A549 (cell line): Measurements from ENCODE around the gene CYP1A2. TPM values are rescaled to one million over a fixed set of nuclear protein-coding genes. Genes with fewer than 3 reads are reported as not detected.
A peak's percentile ranks its signal among the peaks of the same experiment; 100 is the strongest.

Experiments
- ATAC-seq, 2 experiments: fragments of 200-7000 bp in 1 of 2; fragments of >200 bp in 1 of 2; cut with Nextera tagmentation in 1 of 2; cut with Tn5 transposase in 1 of 2; 3 replicates each; pipeline versions ENCODE4 v1.8.0 to v1.9.1; 2018 to 2020; ENCODE audit warnings: mild to moderate bottlenecking in 1 of 2, moderate library complexity in 1 of 2
- CTCF ChIA-PET: fragments of 300-600 bp; sonication (Branson Sonifier 250); formaldehyde crosslinking; extraction: SDS; loops from one replicate; lab custom pipeline; 2021; ENCODE audit warnings: antibody characterized with exemption, inconsistent platforms; lab: Yijun Ruan, JAX
- POLR2A ChIA-PET: fragments of 350-600 bp; formaldehyde crosslinking; extraction: SDS; loops from one replicate; lab custom pipeline; 2021; ENCODE audit warnings: antibody characterized with exemption, inconsistent platforms; lab: Yijun Ruan, JAX
- DNase-seq, 2 experiments: peaks; one replicate each; pipeline versions ENCODE4 v3.0.0 to v3.0.0-alpha.2; 2011 to 2016; ENCODE audit warnings: low read depth in 1 of 2, low spot score in 1 of 2
- FAIRE-seq: peaks from 2 replicates; lab custom pipeline; 2011; peaks lifted over from hg19 to GRCh38; lab: Jason Lieb, UNC
- H3K27ac ChIP-seq, 2 experiments: fragments of >200 bp; sonication (Bioruptor Twin); formaldehyde crosslinking; 3 replicates each; pipeline ENCODE4 v1.5.1; 2016 to 2017
- H3K4me1 ChIP-seq: fragments of >200 bp; sonication (Bioruptor Twin); formaldehyde crosslinking; 3 replicates; pipeline ENCODE4 v1.6.1; 2016
- H3K4me2 ChIP-seq: fragments of >200 bp; sonication (Bioruptor Twin); formaldehyde crosslinking; 3 replicates; pipeline ENCODE4 v1.6.1; 2016
- H3K4me3 ChIP-seq: fragments of >200 bp; sonication (Bioruptor Twin); formaldehyde crosslinking; 3 replicates; pipeline ENCODE4 v1.5.1; 2016
- H3K9me3 ChIP-seq: fragments of >200 bp; sonication (Bioruptor Twin); formaldehyde crosslinking; 3 replicates; pipeline ENCODE4 v1.6.1; 2016
- CBX2 ChIP-seq: fragments of 200-600 bp; sonication (generic); IDR thresholded peaks from 2 replicates; pipeline ENCODE4 v1.6.1; 2016; ENCODE audit warnings: low read depth, mild to moderate bottlenecking, borderline replicate concordance
- CHD2 ChIP-seq: fragments of 150-350 bp; IDR thresholded peaks from 2 replicates; pipeline ENCODE4 v1.6.1; 2014; ENCODE audit warnings: low read length; ENCODE audit not compliant: partially characterized antibody
- CTCF ChIP-seq: fragments of >200 bp; sonication (Bioruptor Twin); formaldehyde crosslinking; IDR thresholded peaks from 3 replicates; pipeline ENCODE4 v1.5.1; 2016
- ESRRA ChIP-seq: fragments of 150-350 bp; IDR thresholded peaks from 2 replicates; pipeline ENCODE4 v1.6.1; 2014; ENCODE audit warnings: mild to moderate bottlenecking, low read length, borderline replicate concordance
- FOSL2 ChIP-seq, 2 experiments: fragments of 450-650 bp in 1 of 2; fragments of >200 bp in 1 of 2; sonication (Bioruptor Twin) in 1 of 2; formaldehyde crosslinking; IDR thresholded peaks; 2 replicates each; pipeline versions ENCODE4 v1.5.0 to v1.6.1; 2016 to 2020; ENCODE audit warnings: mild to moderate bottlenecking in 1 of 2, moderate library complexity in 1 of 2
- GATA3 ChIP-seq: IDR thresholded peaks from 2 replicates; pipeline ENCODE4 v1.6.1; 2012; ENCODE audit warnings: borderline replicate concordance
- HEYL ChIP-seq: fragments of 250-450 bp; sonication (Bioruptor Pico); IDR thresholded peaks from 2 replicates; pipeline ENCODE4 v1.8.0; 2021; ENCODE audit warnings: mild to moderate bottlenecking, moderate library complexity
- HOXA7 ChIP-seq: fragments of 250-450 bp; sonication (Bioruptor Pico); IDR thresholded peaks from 2 replicates; pipeline ENCODE4 v1.5.0; 2020; ENCODE audit warnings: mild to moderate bottlenecking, moderate library complexity
- JUN ChIP-seq, 2 experiments: fragments of >200 bp; sonication (Bioruptor Twin); formaldehyde crosslinking; IDR thresholded peaks; 2 replicates in 1 of 2; 3 replicates in 1 of 2; pipeline ENCODE4 v1.6.1; 2016 to 2017
- JUNB ChIP-seq: fragments of >200 bp; sonication (Bioruptor Twin); formaldehyde crosslinking; IDR thresholded peaks from 2 replicates; pipeline ENCODE4 v1.6.1; 2016
- KDM5A ChIP-seq: fragments of 200-600 bp; sonication (generic); IDR thresholded peaks from 2 replicates; pipeline ENCODE4 v1.6.1; 2016; ENCODE audit warnings: antibody characterized with exemption, mild to moderate bottlenecking
- MAFK ChIP-seq: fragments of 450-650 bp; IDR thresholded peaks from 2 replicates; pipeline ENCODE4 v1.6.1; 2014; ENCODE audit not compliant: partially characterized antibody
- MAZ ChIP-seq: fragments of 150-350 bp; IDR thresholded peaks from 2 replicates; pipeline ENCODE4 v1.6.1; 2014; ENCODE audit warnings: antibody characterized with exemption, low read depth, low read length, borderline replicate concordance
- NFE2L2 ChIP-seq: fragments of 150-350 bp; conservative IDR thresholded peaks from 2 replicates; pipeline ENCODE4 v1.6.1; 2014; ENCODE audit warnings: low read length
- NPAS2 ChIP-seq: fragments of 250-450 bp; sonication (Bioruptor Pico); IDR thresholded peaks from 2 replicates; pipeline ENCODE4 v1.8.0; 2022; ENCODE audit warnings: mild to moderate bottlenecking, moderate library complexity, borderline replicate concordance
- PHF8 ChIP-seq: fragments of 200-600 bp; sonication (generic); IDR thresholded peaks from 2 replicates; pipeline ENCODE4 v1.6.1; 2016; ENCODE audit warnings: low read depth, mild to moderate bottlenecking, antibody characterized with exemption, moderate library complexity, borderline replicate concordance
- POLR2A ChIP-seq: IDR thresholded peaks from 2 replicates; pipeline ENCODE4 v1.6.1; 2012; ENCODE audit warnings: mild to moderate bottlenecking, low read length
- RAD21 ChIP-seq, 2 experiments: fragments of >200 bp in 1 of 2; sonication (Bioruptor Twin) in 1 of 2; formaldehyde crosslinking in 1 of 2; IDR thresholded peaks in 1 of 2; conservative IDR thresholded peaks in 1 of 2; 2 replicates in 1 of 2; 3 replicates in 1 of 2; pipeline ENCODE4 v1.6.1; 2012 to 2018; ENCODE audit warnings: inconsistent platforms in 1 of 2
- RARB ChIP-seq: fragments of 250-450 bp; sonication (Bioruptor Pico); IDR thresholded peaks from 2 replicates; pipeline ENCODE4 v1.8.0; 2021; ENCODE audit warnings: mild to moderate bottlenecking, moderate library complexity
- SMC3 ChIP-seq: fragments of >200 bp; sonication (Bioruptor Twin); formaldehyde crosslinking; IDR thresholded peaks from 3 replicates; pipeline ENCODE4 v1.6.1; 2018; ENCODE audit warnings: inconsistent platforms
- TP53 ChIP-seq: fragments of 250-450 bp; sonication (Bioruptor Pico); IDR thresholded peaks from 2 replicates; pipeline ENCODE4 v1.5.0; 2021; ENCODE audit warnings: mild to moderate bottlenecking, moderate library complexity
- ZC3H11A ChIP-seq: fragments of 450-650 bp; IDR thresholded peaks from 2 replicates; pipeline ENCODE4 v1.6.1; 2014; ENCODE audit warnings: antibody characterized with exemption, mild to moderate bottlenecking
- ZNF302 ChIP-seq: fragments of 250-450 bp; sonication (Bioruptor Pico); IDR thresholded peaks from 2 replicates; pipeline ENCODE4 v1.9.0; 2021; ENCODE audit warnings: inconsistent platforms, mild to moderate bottlenecking, moderate library complexity
- WGBS: methylation state at CpG from one replicate; pipeline ENCODE4 v1.1.6; 2017; ENCODE audit errors: missing lambda C conversion rate; 5-methylcytosine and 5-hydroxymethylcytosine counted together
- polyA plus RNA-seq, 4 experiments: library from polyadenylated mRNA; depleted of rRNA in 3 of 4; stranded (reverse); fragments of >200 nt; fragmentation: RNase III in 1 of 4; extraction: RNeasy Plus Mini Kit Qiagen cat#74134 plus additional on column Dnase treatment in 1 of 4; gene quantifications; 2 replicates in 3 of 4; 3 replicates in 1 of 4; pipeline ENCODE4 v1.2.3, GENCODE V29; 2011 to 2017
- TF ChIP-seq, protein P1 (sequence below): fragments of >200 bp; sonication (Bioruptor Twin); formaldehyde crosslinking; IDR thresholded peaks from 3 replicates; pipeline ENCODE4 v1.6.1; 2016

Gene CYP1A2
- polyA plus RNA-seq, 2 of the 4 experiments (the other 2 are of a cell fraction), result not detected

DNA sequence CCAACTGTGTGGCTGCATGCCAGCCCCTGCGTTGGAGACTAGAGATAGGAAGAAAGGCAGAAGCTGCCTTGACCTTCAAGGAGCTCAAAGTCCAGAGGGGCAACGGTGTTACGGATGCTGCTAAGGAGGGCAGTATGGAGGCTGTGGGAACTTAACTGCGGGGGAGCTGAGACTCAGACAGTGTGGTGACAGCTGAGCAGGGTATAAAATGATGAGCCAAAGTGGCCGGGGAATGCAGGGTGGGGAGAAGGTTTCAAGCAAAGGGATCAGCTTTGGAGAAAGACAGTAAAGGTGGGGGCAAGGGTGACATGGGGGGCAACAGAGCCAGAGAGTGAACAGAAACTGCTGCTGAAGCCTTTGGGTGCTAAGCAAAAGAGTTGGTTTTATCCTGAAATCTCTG lies 6.2 kb upstream of the CYP1A2 start:
- DNase-seq, result no peak
- Histone ChIP-seq H3K4me2 (no peak overlapping the region), H3K27ac (no peak overlapping the region), H3K9me3 (peaks cover 6% of the 10 kb centered on the region; the same call in 1 of the 3 replicates), H3K4me1 (no peaks in the 10 kb centered on the region), H3K4me3 (no peak overlapping the region)
- TF ChIP-seq NFE2L2 (no peak), RARB (CRISPR knock-in tag) (no peak), PHF8 (no peak), SMC3 (no peak), CTCF (no peak)
- no peak for FAIRE-seq
- ChIA-PET POLR2A (no interaction called here), CTCF (interaction anchor here (1.5 kb wide), 1 partner anchor 110 kb away, joined by 3 read pairs; no protein-coding TSS in a partner anchor)
- WGBS, result 16% methylated on average over 5 of the region's 5 CpGs
- no peak for ATAC-seq

GRCh38 chr15:74746389-74746788 lies 2.3 kb upstream of the CYP1A2 start:
- 32% methylated on average over 4 of the region's 4 CpGs for WGBS
- Histone ChIP-seq H3K4me3 (no peak overlapping the region), H3K4me1 (no peaks in the 10 kb centered on the region), H3K9me3 (peaks cover 6% of the 10 kb centered on the region; the same call in 1 of the 3 replicates), H3K27ac (no peak overlapping the region), H3K4me2 (no peak overlapping the region)
- DNase-seq (no peak), ATAC-seq (no peak), FAIRE-seq (no peak)
- TF ChIP-seq HEYL (CRISPR knock-in tag), result no peak
- TF ChIP-seq TP53, result no peak
- peak; percentile 78 for TF ChIP-seq MAFK
- TF ChIP-seq RAD21 (conservative IDR thresholded peaks at IDR 0.05 in 1 of 2, IDR thresholded peaks at IDR 0.05 in 1 of 2), result no peak
- ChIA-PET POLR2A (no interaction called here), CTCF (no interaction called here)

- Histone ChIP-seq H3K9me3 (no peaks in the 10 kb centered on the region), H3K4me1 (no peaks in the 10 kb centered on the region), H3K4me3 (no peak overlapping the region)
- POLR2A ChIA-PET, result no interaction called here
- DNase-seq, result no peak
- CTCF ChIA-PET, result interaction anchor here (0.9 to 7.8 kb wide), 2 partner anchors 20 to 115 kb away, joined by 3 to 56 read pairs; no protein-coding TSS in a partner anchor
- 92% methylated on average over 3 of the region's 20 CpGs for WGBS
- TF ChIP-seq MAZ (no peak), CHD2 (no peak), KDM5A (no peak), PHF8 (no peak), ZNF302 (CRISPR knock-in tag) (no peak), FOSL2 (IDR thresholded peaks at IDR 0.05) (no peak), FOSL2 (CRISPR knock-in tag; IDR thresholded peaks at IDR 0.05) (no peak), JUN (IDR thresholded peaks at IDR 0.05) (no peak), SMC3 (no peak), TP53 (no peak), ESRRA (no peak), NPAS2 (CRISPR knock-in tag) (no peak), RARB (CRISPR knock-in tag) (no peak), POLR2A (no peak), HOXA7 (CRISPR knock-in tag) (no peak), GATA3 (no peak)
- TF ChIP-seq, all 56 proteins: peak for 0
- no peak for ATAC-seq
- FAIRE-seq, result no peak
- H3K4me2 ChIP-seq, result no peak overlapping the region
- no peak overlapping the region for H3K27ac ChIP-seq
Observed at GRCh38 chr15:74749832-74750231, 1.2 kb downstream of the CYP1A2 start.

DNA sequence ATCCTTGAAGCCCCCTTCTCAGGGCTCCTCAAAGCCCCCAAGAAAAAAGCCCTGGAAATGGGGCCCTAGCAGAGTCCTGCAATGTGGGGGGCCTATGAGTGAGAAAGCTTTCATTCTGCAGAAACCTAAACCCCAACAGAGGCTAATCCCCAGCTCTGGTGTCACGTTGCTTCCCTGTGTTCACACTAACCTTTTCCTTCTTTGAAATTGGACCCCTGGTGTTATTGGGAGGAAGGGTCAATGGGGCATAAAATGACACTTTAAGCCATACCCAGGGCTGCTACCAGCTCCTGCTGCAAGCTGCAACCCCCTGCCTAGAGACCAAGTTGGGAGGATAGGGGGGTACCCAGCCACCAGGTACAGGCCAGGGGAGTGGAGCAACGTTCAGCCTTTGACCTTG lies 2.1 kb downstream of the CYP1A2 start:
- H3K9me3 ChIP-seq, result no peaks in the 10 kb centered on the region
- no peak overlapping the region for H3K4me2 ChIP-seq
- no peaks in the 10 kb centered on the region for H3K4me1 ChIP-seq
- ATAC-seq (no peak; a peak in 1 of 6 replicates), FAIRE-seq (no peak), DNase-seq (no peak)
- ChIA-PET CTCF (interaction anchor here (2.0 to 7.8 kb wide), 2 partner anchors 19 to 119 kb away, joined by 4 to 56 read pairs; no protein-coding TSS in a partner anchor), POLR2A (no interaction called here)
- no peak overlapping the region for H3K4me3 ChIP-seq
- no peak overlapping the region for H3K27ac ChIP-seq
- 57% methylated on average over 1 of the region's 2 CpGs for WGBS
- TF ChIP-seq ZC3H11A (no peak), RAD21 (conservative IDR thresholded peaks at IDR 0.05 in 1 of 2, IDR thresholded peaks at IDR 0.05 in 1 of 2) (no peak), JUNB (no peak), CBX2 (no peak)
- TF ChIP-seq, protein P1, sequence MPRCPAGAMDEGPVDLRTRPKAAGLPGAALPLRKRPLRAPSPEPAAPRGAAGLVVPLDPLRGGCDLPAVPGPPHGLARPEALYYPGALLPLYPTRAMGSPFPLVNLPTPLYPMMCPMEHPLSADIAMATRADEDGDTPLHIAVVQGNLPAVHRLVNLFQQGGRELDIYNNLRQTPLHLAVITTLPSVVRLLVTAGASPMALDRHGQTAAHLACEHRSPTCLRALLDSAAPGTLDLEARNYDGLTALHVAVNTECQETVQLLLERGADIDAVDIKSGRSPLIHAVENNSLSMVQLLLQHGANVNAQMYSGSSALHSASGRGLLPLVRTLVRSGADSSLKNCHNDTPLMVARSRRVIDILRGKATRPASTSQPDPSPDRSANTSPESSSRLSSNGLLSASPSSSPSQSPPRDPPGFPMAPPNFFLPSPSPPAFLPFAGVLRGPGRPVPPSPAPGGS, result no peak
